ENCODE results near the gene SORCS1. TPM values are rescaled to one million over a fixed set of nuclear protein-coding genes. Genes with fewer than 3 reads are reported as not detected.

The SORCS1 gene
- total and polyA plus RNA-seq, 4 donors: 0.08 to 0.21 (median 0.09) TPM; not detected in 1

DNA sequence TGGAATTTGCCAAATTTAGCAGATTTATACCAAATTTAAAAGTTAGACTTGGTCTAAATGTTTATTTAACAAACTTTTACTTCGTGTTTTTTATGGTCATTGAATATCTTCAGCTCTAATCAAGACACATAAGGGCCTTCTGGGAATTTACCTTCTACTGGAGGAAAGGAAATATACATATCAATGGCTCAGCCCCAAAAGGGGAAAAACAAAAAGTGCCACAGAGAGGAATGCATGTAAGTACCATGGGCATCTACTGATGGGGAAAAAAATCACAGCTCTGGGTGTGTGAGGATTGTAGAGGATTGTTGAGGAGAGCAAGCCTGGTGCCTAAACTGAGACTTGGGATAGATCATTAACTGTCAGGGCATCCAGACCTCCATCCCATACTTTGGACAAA lies 260.3 kb downstream of the SORCS1 start:
- no peaks in the 10 kb centered on the region for H3K27me3 ChIP-seq (ENCODE audit: control insufficient read depth in 4 of 4, insufficient read depth in 4 of 4, low read length in 3 of 4)
- 44% methylated on average over 1 of the region's 1 CpG for WGBS
- TF ChIP-seq TAF1 (conservative IDR thresholded peaks at IDR 0.05) (no peak), JUND (IDR thresholded peaks at IDR 0.05) (no peak), GABPA (IDR thresholded peaks at IDR 0.05 in 1 of 2, conservative IDR thresholded peaks at IDR 0.05 in 1 of 2) (no peak), RXRA (IDR thresholded peaks at IDR 0.05) (no peak), RAD21 (IDR thresholded peaks at IDR 0.05) (no peak), FOXA1 (IDR thresholded peaks at IDR 0.05) (no peak), EGR1 (IDR thresholded peaks at IDR 0.05; ENCODE audit: low read depth in 2 of 2) (no peak), NR2F2 (IDR thresholded peaks at IDR 0.05) (no peak), YY1 (IDR thresholded peaks at IDR 0.05) (no peak), FOXA2 (IDR thresholded peaks at IDR 0.05) (no peak), HNF4G (IDR thresholded peaks at IDR 0.05) (no peak), HNF4A (conservative IDR thresholded peaks at IDR 0.05) (no peak)
- TF ChIP-seq, protein P1, sequence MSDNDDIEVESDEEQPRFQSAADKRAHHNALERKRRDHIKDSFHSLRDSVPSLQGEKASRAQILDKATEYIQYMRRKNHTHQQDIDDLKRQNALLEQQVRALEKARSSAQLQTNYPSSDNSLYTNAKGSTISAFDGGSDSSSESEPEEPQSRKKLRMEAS (IDR thresholded peaks at IDR 0.05): no peak
- TF ChIP-seq, protein P2, sequence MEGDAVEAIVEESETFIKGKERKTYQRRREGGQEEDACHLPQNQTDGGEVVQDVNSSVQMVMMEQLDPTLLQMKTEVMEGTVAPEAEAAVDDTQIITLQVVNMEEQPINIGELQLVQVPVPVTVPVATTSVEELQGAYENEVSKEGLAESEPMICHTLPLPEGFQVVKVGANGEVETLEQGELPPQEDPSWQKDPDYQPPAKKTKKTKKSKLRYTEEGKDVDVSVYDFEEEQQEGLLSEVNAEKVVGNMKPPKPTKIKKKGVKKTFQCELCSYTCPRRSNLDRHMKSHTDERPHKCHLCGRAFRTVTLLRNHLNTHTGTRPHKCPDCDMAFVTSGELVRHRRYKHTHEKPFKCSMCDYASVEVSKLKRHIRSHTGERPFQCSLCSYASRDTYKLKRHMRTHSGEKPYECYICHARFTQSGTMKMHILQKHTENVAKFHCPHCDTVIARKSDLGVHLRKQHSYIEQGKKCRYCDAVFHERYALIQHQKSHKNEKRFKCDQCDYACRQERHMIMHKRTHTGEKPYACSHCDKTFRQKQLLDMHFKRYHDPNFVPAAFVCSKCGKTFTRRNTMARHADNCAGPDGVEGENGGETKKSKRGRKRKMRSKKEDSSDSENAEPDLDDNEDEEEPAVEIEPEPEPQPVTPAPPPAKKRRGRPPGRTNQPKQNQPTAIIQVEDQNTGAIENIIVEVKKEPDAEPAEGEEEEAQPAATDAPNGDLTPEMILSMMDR (IDR thresholded peaks at IDR 0.05; ENCODE audit: low read depth, low read length, missing input control): no peak
- TF ChIP-seq, protein P3, sequence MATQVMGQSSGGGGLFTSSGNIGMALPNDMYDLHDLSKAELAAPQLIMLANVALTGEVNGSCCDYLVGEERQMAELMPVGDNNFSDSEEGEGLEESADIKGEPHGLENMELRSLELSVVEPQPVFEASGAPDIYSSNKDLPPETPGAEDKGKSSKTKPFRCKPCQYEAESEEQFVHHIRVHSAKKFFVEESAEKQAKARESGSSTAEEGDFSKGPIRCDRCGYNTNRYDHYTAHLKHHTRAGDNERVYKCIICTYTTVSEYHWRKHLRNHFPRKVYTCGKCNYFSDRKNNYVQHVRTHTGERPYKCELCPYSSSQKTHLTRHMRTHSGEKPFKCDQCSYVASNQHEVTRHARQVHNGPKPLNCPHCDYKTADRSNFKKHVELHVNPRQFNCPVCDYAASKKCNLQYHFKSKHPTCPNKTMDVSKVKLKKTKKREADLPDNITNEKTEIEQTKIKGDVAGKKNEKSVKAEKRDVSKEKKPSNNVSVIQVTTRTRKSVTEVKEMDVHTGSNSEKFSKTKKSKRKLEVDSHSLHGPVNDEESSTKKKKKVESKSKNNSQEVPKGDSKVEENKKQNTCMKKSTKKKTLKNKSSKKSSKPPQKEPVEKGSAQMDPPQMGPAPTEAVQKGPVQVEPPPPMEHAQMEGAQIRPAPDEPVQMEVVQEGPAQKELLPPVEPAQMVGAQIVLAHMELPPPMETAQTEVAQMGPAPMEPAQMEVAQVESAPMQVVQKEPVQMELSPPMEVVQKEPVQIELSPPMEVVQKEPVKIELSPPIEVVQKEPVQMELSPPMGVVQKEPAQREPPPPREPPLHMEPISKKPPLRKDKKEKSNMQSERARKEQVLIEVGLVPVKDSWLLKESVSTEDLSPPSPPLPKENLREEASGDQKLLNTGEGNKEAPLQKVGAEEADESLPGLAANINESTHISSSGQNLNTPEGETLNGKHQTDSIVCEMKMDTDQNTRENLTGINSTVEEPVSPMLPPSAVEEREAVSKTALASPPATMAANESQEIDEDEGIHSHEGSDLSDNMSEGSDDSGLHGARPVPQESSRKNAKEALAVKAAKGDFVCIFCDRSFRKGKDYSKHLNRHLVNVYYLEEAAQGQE (IDR thresholded peaks at IDR 0.05): no peak
- TF ChIP-seq, protein P4, sequence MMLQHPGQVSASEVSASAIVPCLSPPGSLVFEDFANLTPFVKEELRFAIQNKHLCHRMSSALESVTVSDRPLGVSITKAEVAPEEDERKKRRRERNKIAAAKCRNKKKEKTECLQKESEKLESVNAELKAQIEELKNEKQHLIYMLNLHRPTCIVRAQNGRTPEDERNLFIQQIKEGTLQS (IDR thresholded peaks at IDR 0.05): no peak
- TF ChIP-seq, protein P5, sequence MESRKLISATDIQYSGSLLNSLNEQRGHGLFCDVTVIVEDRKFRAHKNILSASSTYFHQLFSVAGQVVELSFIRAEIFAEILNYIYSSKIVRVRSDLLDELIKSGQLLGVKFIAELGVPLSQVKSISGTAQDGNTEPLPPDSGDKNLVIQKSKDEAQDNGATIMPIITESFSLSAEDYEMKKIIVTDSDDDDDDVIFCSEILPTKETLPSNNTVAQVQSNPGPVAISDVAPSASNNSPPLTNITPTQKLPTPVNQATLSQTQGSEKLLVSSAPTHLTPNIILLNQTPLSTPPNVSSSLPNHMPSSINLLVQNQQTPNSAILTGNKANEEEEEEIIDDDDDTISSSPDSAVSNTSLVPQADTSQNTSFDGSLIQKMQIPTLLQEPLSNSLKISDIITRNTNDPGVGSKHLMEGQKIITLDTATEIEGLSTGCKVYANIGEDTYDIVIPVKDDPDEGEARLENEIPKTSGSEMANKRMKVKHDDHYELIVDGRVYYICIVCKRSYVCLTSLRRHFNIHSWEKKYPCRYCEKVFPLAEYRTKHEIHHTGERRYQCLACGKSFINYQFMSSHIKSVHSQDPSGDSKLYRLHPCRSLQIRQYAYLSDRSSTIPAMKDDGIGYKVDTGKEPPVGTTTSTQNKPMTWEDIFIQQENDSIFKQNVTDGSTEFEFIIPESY (IDR thresholded peaks at IDR 0.05): no peak

More for the DNA sequence above, 260.3 kb downstream of the SORCS1 start:
- Histone ChIP-seq H3K27ac (ENCODE audit: low read depth in 1 of 2, low read length in 2 of 2) (no peak overlapping the region), H3K9ac (ENCODE audit: low read depth in 1 of 2, low read length in 2 of 2) (no peak overlapping the region), H3K4me3 (ENCODE audit: low read depth in 1 of 3, low read length in 3 of 3) (no peak overlapping the region), H3K9me3 (ENCODE audit: control insufficient read depth in 4 of 4, low read length in 3 of 4) (no peaks in the 10 kb centered on the region), H3K36me3 (ENCODE audit: control insufficient read depth in 4 of 4, insufficient read depth in 3 of 4, low read depth in 1 of 4, low read length in 3 of 4) (no peaks in the 10 kb centered on the region), H3K4me1 (ENCODE audit: control insufficient read depth in 4 of 4, insufficient read depth in 4 of 4, low read length in 3 of 4) (no peaks in the 10 kb centered on the region)
- no peak for DNase-seq (ENCODE audit: low spot score)
